ENCODE measurements around the gene ANKRD18B.

The ANKRD18B gene

GRCh38 chr9:33620738-33621439 lies 96.8 kb downstream of the ANKRD18B start:
- Histone ChIP-seq H2AFZ (ENCODE audit: low read length) (no peak overlapping the region), H3K9me3 (replicated peaks; ENCODE audit: insufficient read depth, low read length) (no peaks in the 10 kb centered on the region), H4K20me1 (ENCODE audit: insufficient read depth, low read length) (no peaks in the 10 kb centered on the region), H3K4me3 (ENCODE audit: low read length) (no peak overlapping the region), H3K27me3 (replicated peaks; ENCODE audit: insufficient read depth, low read length) (peaks cover 13% of the 10 kb centered on the region; the same call in 1 of the 2 replicates), H3K27ac (ENCODE audit: low read length) (no peak overlapping the region), H3F3A (ENCODE audit: insufficient read depth, low read length) (no peaks in the 10 kb centered on the region), H3K9ac (ENCODE audit: low read length) (no peak overlapping the region), H3K9me2 (replicated peaks; ENCODE audit: insufficient read depth, low read length) (no peaks in the 10 kb centered on the region), H3K4me2 (ENCODE audit: low read depth, low read length) (no peak overlapping the region), H3K79me2 (ENCODE audit: low read length) (no peaks in the 10 kb centered on the region), H3K36me3 (replicated peaks; ENCODE audit: insufficient read depth, low read length) (no peaks in the 10 kb centered on the region), H3K4me1 (ENCODE audit: low read length) (peaks cover 3% of the 10 kb centered on the region; the same call in 1 of the 2 replicates)
- DNase-seq = no peak
- no peak for TF ChIP-seq EZH2 (optimal IDR thresholded peaks at IDR 0.05; ENCODE audit: low read depth, low read length)
- no peak for TF ChIP-seq EZH2phosphoT487 (IDR thresholded peaks at IDR 0.05; ENCODE audit: low read length)
- TF ChIP-seq, protein P1, sequence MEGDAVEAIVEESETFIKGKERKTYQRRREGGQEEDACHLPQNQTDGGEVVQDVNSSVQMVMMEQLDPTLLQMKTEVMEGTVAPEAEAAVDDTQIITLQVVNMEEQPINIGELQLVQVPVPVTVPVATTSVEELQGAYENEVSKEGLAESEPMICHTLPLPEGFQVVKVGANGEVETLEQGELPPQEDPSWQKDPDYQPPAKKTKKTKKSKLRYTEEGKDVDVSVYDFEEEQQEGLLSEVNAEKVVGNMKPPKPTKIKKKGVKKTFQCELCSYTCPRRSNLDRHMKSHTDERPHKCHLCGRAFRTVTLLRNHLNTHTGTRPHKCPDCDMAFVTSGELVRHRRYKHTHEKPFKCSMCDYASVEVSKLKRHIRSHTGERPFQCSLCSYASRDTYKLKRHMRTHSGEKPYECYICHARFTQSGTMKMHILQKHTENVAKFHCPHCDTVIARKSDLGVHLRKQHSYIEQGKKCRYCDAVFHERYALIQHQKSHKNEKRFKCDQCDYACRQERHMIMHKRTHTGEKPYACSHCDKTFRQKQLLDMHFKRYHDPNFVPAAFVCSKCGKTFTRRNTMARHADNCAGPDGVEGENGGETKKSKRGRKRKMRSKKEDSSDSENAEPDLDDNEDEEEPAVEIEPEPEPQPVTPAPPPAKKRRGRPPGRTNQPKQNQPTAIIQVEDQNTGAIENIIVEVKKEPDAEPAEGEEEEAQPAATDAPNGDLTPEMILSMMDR (IDR thresholded peaks at IDR 0.05; ENCODE audit: low read length) = no peak
